GM08714 (cell line): ENCODE results near the gene RB1.
"Not testable (repeated sequence)": the region's sequence is repeated elsewhere in the genome, so short reads cannot be mapped to it uniquely, and the experiment has no call there.

Experiments used
- H3K4me3 ChIP-seq: fragments of 200-500 bp; sonication (Bioruptor generic); 2 replicates; pipeline ENCODE4 v1.5.1; 2014; ENCODE audit warnings: mild to moderate bottlenecking, low read length, inconsistent platforms
- ZNF274 ChIP-seq: IDR thresholded peaks from 2 replicates; pipeline ENCODE4 v1.6.1; 2012; ENCODE audit warnings: mild to moderate bottlenecking, low read depth, low read length

The RB1 gene

DNA sequence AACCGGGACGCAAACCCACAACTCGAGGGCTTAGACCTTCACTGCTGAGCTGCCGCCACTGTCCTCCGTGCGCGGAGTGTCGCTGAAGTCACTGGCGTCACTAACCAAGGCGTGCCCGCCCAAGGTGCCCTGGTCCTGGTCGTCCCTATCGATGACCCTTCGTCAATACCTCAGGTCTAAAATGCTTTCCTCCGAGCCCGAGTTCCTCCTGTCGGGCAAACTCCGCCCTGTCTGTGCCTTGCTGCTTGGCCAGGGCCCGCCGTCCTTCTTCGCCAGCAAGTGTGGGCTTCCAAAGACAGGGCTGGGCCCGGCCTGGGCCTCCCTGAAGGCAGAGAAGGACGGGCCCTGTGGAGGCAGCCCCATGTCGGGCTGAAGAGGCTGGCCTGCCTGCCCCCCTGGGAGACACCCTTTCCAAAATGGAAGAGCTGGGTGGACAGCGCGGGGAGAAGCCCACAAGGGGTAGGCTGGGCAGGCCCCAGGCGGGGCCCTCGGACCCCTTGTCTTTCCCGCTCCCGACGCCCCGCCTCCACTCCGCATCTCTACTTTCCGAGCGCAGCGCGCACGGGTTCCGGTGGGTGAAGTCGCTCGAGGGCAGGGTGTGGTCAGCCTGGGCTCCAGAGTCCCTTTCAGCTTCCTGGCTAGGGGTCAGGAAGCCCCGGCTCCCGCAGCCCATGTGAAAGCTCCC is 13.4 kb downstream of the RB1 start:
- TF ChIP-seq ZNF274: no peak
- H3K4me3 ChIP-seq: no peak overlapping the region

DNA sequence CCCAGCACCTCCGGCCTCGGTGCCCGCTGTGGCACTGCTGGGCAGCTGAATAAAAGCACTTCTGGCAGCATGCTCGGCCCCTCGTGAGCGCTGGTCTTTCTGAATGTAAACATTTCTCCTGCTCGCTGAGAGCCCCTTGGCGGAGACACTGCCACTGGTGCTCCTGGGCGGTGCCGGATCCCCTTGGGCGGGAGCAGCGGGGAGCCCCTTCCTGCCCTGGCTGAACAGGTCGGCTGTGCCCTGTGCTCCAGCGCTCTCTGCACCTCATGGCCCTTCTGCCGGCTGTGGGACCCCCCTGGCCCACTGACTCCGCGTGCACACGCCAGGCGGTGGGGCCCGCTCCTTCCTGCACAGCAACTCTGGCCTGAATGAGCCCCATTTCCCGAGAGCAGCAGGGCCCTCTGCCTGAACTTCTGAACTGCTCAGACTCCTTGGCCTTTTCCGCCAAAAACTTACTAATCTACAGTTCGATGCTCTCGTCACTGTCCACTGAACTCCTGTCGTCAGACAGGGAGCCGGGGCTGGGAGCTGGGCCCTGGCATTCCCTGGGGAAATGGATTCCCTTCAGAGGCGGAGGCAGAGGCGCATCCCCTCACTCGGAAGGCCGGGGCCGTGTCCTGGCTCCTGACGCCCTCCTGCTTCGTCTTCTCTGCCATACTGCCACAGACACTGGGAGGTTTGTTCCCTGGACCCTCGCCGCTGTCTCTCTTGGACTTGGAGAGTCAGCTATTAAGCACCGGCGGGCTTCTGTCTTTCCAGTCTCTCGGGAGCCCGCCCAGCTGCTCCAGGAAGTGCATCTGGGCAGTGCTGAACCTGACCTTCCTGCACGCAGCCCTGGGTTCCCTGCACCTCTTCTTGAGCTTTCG is 14.2 kb downstream of the RB1 start:
- TF ChIP-seq ZNF274: no peak
- H3K4me3 ChIP-seq: no peak overlapping the region

DNA sequence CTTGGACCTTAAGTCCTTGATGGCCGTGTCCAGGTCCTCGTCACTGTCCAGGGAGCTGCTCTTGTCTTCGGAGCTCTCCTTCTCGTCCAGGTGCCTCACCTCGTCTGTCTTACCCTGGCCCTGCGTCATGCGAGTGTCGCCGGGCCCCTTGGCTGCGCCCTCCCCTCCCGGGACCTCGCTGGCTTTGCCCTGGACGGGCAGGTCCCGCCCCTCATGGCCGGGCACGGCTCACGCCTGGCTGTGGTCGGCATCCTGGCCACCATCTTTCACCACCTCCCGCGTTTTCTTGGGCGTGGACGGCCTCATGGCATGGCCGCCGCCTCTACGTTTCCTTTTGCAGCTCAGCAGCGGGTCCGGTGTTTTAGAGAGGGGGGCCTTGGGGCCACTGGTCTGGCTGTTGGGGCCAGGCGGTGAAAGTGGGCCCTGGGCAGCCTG is 14.8 kb downstream of the RB1 start:
- TF ChIP-seq ZNF274: no peak
- H3K4me3 ChIP-seq: no peak overlapping the region

DNA sequence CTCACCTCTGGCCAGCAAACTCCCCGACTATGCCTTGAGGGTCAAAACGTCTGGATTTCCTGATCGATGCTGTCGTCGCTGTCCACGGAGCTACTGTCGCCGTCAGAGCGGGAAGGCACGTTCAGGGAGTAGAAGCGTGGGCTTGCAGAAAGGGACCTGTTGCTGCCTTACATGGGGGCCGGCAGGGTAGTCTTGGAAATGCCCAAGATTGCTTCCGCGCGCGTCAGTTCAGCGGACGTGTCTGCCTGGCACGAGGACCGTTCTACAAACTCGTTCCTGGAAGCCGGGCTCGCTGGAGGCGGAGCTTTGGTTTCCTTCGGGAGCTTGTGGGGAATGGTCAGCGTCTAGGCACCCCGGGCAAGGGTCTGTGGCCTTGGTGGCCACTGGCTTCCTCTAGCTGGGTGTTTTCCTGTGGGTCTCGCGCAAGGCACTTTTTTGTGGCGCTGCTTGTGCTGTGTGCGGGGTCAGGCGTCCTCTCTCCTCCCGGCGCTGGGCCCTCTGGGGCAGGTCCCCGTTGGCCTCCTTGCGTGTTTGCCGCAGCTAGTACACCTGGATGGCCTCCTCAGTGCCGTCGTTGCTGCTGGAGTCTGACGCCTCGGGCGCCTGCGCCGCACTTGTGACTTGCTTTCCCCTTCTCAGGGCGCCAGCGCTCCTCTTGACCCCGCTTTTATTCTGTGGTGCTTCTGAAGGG is 15.4 kb downstream of the RB1 start:
- TF ChIP-seq ZNF274: no peak
- H3K4me3 ChIP-seq: no peak overlapping the region

DNA sequence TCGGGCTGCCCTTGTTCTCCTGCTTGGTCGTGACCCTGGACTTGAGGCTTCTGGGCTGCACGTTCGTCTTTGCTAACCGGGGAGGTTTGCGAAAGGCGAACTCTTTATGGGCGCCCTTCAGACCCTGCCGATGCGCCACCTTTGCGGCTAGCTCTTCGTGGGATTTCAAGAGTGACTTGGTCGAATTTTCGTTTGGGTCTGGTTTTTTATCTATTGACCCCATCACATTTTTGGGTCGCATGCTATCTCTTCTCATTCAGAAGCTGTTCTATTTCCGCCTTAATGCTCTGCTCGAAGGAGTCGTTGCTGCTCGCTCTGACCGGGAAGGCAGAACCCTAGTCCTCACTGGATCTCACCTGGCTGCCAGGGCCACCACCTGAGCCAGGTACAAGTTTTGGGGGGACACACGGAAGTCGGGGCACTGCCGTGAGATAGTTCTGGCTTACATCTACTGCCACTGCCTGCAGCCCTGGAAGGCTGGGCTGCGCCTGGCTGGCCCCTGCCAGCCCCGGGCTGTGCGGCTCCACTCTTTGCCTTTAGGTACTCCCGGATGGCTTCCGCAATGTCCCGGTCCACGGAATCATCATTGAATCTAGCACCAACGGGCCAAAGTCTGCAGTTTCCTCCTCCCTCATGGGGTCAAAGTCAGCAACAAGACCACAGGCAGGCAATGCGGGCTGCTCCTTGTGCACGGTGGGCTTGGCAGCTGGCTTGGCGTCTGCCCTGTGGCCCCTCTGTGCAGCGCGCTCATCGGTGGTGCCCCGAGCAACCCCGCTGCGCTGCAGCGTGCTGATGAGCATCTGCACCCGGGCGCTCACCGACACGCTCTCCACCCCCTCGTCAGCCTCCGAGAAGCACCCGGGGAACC is 16.2 kb downstream of the RB1 start:
- no peak for TF ChIP-seq ZNF274
- no peak overlapping the region for H3K4me3 ChIP-seq

DNA sequence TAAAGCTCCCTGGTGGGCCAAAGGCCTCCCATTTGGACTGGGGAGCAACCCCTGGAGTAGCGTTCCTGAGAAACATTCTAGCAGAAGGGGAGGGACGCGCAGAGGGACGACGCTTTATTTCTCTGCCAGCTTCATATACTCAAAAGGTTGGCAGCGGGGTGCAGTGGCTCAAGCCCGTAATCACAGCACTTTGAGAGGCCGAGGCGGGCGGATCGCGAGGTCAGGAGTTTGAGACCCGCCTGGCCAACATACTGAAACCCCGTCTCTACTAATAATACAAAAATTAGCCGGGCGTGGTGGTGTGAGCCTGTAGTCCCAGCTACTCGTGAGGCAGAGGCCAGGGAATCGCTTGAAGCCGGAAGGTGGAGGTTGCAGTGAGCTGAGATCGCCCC is 16.8 kb downstream of the RB1 start:
- no peak overlapping the region for H3K4me3 ChIP-seq
- no peak for TF ChIP-seq ZNF274

DNA sequence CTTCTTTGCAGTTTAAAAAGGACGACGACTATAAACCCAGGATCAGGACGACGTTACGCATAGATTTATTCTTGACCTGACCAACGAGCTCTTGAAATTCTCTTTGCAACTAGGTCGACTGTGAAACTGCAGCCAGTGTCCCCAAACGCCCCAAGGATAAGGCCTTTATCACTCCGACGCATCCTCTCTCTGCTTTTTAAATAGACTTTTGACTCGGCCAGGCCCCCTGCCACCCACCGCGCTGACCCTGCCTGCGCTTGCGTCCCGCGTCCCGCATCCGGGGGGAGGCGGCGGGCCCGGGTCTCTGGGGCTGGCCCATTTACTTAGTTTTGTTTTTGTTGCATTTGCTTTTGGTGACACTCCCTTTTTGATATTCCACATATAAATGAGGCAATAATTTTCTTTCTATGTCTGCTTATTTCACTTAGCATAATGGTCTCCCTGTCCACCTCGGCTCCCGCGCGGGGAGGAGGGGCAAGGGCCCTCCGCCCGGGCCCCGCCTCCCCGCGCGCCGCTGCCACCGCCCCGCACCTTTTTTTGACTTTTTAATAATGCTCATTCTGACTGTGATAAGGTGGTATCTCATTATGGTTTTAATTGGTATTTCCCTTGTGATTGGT is 17.4 kb downstream of the RB1 start:
- TF ChIP-seq ZNF274: no peak
- H3K4me3 ChIP-seq: no peak overlapping the region; the same call in 1 of the 2 replicates

DNA sequence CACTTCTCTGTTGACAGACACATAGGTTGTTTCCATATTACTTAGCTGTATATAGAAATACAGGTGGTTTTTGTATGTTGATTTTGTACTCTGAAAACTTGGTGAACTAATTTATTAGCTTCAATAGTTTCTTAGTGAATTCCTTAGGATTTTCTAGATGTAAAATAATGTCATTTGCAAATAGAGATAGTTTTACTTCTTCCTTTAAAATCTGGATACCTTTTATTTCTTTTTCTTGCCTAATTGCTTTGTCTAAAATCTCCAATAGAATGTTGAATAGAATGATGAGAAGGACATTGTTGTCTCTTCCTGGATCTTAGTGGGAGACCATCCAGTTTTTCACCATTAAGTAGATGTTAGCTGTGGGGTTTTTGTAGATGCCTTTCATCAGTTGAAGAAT is 18.7 kb downstream of the RB1 start:
- H3K4me3 ChIP-seq: no peak overlapping the region

DNA sequence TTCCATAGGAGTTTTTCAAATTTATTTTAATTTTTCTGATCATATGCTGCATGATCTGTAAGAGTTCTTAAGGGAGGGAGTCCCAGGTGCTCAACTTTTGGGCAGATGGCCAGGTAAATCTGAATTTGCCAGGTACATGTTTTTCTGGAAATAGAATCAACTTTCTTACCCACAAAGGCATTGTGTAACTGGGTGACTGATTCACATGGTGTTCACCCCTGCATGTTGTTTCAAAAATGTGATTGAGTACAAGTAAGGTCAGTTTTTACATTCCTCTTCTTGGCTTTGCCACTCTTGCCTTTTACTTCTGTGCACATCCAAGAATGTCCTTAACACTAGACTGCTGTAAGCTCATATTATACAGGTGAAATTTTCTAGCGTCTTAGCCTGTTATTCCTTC is 30.4 kb downstream of the RB1 start:
- TF ChIP-seq ZNF274: no peak
- H3K4me3 ChIP-seq: no peak overlapping the region

More for the DNA sequence above, 18.7 kb downstream of the RB1 start:
- no peak for TF ChIP-seq ZNF274

DNA sequence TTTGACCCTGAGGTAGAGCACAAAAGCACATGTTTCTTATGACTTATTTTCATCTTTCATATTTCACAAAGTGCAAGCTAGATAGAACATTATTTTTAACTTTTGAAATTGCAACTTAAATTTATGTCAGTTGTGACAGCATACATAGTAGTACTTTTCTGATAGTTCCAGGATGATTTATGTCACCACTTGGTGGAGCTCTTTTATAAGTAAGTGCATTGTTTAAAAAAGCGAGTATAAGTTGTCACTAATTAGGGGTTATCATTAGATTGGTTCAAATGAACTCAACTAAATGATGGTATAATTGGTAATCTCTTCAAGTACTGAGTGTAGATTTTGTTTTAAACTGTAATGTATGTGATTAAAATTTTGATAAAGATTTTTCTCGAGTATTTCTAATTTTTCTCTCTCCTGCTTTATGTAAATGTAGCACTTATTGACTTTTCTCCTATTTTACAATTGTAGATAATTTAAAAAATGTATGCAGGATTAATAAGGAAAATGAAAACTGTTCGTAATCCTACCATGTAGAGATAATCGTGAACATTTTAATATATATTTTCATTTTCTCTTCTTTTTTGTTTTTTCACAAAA is 31.1 kb downstream of the RB1 start:
- no peak overlapping the region for H3K4me3 ChIP-seq
- TF ChIP-seq ZNF274: no peak

DNA sequence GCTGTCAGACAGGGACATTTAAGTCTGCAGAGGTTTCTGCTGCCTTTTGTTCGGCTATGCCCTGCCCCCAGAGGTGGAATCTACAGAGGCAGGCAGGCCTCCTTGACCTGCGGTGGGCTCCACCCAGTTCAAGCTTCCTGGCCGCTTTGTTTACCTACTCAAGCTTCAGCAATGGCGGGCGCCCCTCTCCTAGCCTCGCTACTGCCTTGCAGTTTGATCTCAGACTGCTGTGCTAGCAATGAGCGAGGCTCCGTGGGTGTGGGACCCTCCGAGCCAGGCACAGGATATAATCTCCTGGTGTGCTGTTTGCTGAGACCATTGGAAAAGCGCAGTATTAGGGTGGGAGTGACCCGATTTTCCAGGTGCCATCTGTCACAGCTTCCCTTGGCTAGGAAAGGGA is 35.6 kb downstream of the RB1 start:
- not testable (repeated sequence) for H3K4me3 ChIP-seq

DNA sequence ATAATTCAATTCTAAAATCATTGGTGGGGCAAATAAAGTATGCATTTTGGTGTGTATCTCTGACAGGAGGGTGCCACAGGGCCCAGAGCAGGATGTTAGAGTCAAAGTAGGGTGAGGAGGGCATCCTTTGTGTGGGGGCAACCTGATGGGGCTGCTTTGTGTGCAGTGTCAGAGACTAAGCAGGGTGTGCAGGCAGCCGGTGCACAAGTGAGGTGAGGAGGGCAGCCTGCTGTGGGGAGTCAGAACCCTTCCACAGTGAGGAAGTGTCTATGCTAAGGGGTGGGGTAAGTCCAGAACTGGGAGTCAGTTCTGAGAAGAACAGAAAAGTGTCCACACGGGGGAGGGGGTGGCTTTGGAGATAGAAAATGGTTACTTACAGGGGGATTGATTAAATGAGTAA is 40.7 kb downstream of the RB1 start:
- TF ChIP-seq ZNF274: no peak
- no peak overlapping the region for H3K4me3 ChIP-seq

DNA sequence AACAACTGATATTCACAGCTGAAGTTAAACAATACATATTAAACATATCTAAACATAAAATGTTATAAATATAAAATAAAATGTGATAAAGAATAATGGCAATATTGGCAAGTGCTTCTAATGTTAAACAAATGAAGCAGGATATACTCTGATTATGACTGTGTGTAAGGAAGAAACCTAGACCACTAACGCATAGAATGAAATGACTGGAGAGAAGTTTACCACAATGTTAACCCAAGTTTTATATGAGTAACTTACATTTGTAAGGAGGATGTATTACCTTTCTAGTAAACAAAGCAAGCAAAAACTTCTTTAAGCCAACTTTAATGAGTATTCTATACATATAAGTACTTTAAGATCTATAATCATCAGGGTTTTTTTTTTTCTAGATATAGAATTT is 43.0 kb downstream of the RB1 start:
- no peak overlapping the region for H3K4me3 ChIP-seq
- no peak for TF ChIP-seq ZNF274

DNA sequence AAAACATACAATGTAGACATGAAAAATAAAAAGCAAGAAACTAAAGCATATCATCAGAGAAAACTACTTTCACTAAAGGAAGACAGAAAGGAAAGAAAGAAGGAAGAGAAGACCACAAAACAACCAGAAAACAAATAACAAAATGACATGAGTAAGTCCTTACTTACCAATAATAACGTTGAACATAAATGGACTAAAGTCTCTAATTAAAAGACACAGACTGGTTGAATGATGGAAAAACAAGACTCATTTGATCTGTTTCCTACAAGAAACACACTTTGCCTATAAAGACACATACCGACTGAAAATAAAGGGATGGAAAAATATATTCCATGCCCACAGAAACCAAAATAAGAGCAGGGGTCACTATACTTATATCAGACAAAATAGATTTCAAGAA is 46.0 kb downstream of the RB1 start:
- H3K4me3 ChIP-seq: no peak overlapping the region
- TF ChIP-seq ZNF274: no peak
